Dendritic cell treated with granulocyte-macrophage colony-stimulating factor and Interleukin-4, amounts not matched to agents 40 ng/mL and 50 ng/mL, for 4 days (primary cell): Measurements from ENCODE around the gene UBQLN4.

Source experiments
- H3K27ac Mint-ChIP-seq: one replicate; pipeline ENCODE4 v1.8.0; 2022; ENCODE audit warnings: mild to moderate bottlenecking, mixed read lengths
- H3K27me3 Mint-ChIP-seq: one replicate; pipeline ENCODE4 v1.8.0; 2022; ENCODE audit warnings: mild to moderate bottlenecking, mixed read lengths
- H3K36me3 Mint-ChIP-seq: one replicate; pipeline ENCODE4 v1.8.0; 2022; ENCODE audit warnings: low read depth, mixed read lengths
- H3K4me1 Mint-ChIP-seq: one replicate; pipeline ENCODE4 v1.8.0; 2022; ENCODE audit warnings: low read depth, mixed read lengths
- H3K4me3 Mint-ChIP-seq: one replicate; pipeline ENCODE4 v1.8.0; 2022; ENCODE audit warnings: mild to moderate bottlenecking, moderate library complexity, mixed read lengths
- H3K9me3 Mint-ChIP-seq: one replicate; pipeline ENCODE4 v1.8.0; 2022; ENCODE audit warnings: mixed read lengths
- intact Hi-C: fragments of 100-400 bp; cut with micrococcal nuclease; formaldehyde crosslinking; loops from one replicate; pipeline ENCODE4 v1.15.0; 2022

UBQLN4 gene

DNA sequence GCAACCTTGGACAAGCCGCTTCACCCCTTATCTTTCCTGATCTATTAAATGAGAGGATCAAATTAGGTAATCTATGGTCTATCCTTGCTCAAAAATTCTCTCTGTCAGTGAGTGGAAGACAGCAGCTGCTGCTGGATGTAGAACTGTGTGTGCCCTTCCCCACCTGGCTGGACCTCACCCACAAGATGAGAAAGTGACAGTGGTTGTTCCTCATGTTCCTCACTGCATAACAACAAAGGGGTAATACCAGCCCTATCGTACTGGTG, 49.7 kb downstream of the UBQLN4 start:
- Mint-ChIP-seq H3K4me1 (peaks cover 14% of the 10 kb centered on the region), H3K27me3 (no peaks in the 10 kb centered on the region), H3K9me3 (no peaks in the 10 kb centered on the region), H3K4me3 (no peak overlapping the region), H3K27ac (no peak overlapping the region), H3K36me3 (peaks cover 24% of the 10 kb centered on the region)
- intact Hi-C loops: no loop called here

DNA sequence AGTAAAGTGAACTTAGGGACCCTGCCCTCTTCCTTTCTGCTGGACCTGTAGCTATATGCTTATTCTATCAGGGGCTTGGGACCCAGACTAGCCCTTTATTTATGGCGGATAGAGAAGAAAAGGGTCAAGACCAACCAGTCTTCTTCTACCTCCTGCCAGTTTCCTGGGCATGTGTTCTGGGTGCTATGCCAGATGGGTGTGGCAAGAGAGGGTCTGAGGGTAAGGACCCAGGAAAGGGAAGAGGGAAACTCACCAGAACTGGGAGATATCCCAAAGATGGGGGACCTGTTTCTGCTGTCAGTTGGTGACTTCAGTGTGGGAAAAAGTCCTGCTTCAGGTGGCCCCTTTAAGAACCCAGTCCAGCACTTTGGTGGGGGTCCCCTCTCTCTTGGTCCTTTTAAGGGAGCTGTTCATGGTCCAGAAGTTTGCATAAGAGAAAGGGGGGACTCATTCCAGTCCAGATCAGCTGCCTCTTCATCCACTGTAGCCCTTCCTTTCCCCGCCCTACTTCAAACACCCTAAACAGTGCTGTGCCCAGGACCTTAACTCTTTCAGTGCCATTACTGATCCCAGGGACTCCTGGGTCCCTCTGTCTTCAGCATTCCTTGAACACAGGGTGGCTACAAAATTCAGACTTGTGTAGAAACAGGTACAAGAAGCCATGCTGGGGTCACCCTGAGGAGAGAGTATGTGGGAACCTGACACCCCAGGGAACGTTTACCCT, 51.2 kb downstream of the UBQLN4 start:
- peaks cover 14% of the 10 kb centered on the region for H3K4me1 Mint-ChIP-seq
- intact Hi-C loops: no loop called here
- peak overlapping the region; percentile 1 for H3K27ac Mint-ChIP-seq
- peaks cover 10% of the 10 kb centered on the region for H3K36me3 Mint-ChIP-seq
- no peaks in the 10 kb centered on the region for H3K9me3 Mint-ChIP-seq
- no peak overlapping the region for H3K4me3 Mint-ChIP-seq
- H3K27me3 Mint-ChIP-seq: no peaks in the 10 kb centered on the region

DNA sequence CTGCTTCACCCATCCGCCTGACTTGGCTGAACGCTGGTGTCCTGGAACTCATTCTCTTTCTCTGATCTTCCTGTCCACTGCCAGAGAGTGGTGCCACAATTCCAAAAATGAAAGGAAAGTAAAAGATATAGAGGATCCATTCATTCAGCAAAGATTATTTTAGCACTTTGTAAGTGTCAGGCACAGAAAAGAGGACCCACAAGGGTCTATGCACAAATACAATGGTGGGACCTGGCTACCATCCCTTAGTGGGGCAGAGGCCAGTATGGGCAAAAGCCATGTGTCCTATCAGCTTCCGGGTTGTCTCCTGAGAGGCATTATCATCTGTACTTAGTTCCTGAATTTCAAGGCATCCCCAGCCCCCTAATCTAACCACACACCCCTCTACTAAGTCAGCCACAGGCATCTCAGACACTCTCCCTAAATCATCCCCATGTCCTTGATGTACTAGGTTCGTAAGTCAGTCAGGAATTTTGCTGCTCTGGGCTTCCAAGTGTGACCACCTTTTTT, 51.9 kb downstream of the UBQLN4 start:
- no peak overlapping the region for H3K4me3 Mint-ChIP-seq
- peak overlapping the region; percentile 1 for H3K27ac Mint-ChIP-seq
- no peaks in the 10 kb centered on the region for H3K27me3 Mint-ChIP-seq
- peaks cover 14% of the 10 kb centered on the region for H3K4me1 Mint-ChIP-seq
- peaks cover 4% of the 10 kb centered on the region for H3K36me3 Mint-ChIP-seq
- H3K9me3 Mint-ChIP-seq: no peaks in the 10 kb centered on the region
- intact Hi-C loops: no loop called here

DNA sequence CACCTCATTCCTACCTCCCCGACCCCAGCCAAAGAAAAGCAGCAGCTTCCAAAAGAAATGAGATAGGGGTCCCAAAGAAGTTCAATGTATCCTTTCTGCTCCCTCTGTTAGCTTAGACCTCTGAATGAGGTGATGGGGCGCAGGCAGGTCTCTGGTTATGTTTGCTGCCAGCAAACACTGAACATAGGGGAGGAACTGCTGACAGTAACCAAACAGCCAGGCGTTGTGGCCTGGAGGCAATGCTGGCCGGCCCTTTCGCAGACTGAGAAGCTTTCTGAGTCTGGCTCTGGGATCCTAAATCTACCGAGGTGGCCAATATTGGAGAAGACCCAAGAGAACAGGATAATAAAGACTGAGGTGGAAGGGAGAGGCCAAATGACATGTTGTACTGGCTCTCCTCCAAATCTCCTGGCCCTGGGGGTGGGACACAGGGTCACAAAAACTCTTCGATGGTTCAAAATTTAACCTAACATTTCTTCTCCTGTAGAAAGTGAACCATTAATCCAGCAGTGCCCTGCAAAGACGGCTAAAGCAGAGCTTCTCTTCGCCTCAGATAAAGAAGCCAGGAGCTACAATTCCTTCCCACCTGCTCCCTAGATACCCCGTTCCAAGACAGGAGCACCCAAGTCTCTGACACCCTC, 52.5 kb downstream of the UBQLN4 start:
- Mint-ChIP-seq H3K27ac (peak overlapping the region; percentile 1), H3K36me3 (no peaks in the 10 kb centered on the region), H3K27me3 (no peaks in the 10 kb centered on the region), H3K9me3 (no peaks in the 10 kb centered on the region), H3K4me1 (peaks cover 14% of the 10 kb centered on the region), H3K4me3 (no peak overlapping the region)
- intact Hi-C loops: no loop called here

DNA sequence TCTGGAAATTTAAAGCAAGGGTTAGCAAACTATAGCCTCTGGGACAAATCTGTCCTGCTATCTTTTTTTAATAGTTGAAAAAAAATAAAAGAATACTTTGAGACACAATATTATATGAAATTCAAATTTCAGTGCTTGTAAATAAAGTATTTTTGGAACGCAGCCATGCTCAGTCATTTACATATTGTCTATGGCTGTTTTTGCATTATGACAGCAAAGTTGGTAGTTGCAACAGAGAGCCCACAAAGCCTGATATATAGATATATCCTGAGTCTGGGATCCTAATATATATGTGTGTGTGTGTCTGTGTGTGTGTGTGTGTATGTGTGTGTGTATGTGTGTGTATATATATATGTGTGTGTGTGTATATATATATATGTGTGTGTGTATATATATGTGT, 53.6 kb downstream of the UBQLN4 start:
- Mint-ChIP-seq H3K36me3 (no peaks in the 10 kb centered on the region), H3K4me1 (peaks cover 14% of the 10 kb centered on the region)
- intact Hi-C loops: no loop called here

DNA sequence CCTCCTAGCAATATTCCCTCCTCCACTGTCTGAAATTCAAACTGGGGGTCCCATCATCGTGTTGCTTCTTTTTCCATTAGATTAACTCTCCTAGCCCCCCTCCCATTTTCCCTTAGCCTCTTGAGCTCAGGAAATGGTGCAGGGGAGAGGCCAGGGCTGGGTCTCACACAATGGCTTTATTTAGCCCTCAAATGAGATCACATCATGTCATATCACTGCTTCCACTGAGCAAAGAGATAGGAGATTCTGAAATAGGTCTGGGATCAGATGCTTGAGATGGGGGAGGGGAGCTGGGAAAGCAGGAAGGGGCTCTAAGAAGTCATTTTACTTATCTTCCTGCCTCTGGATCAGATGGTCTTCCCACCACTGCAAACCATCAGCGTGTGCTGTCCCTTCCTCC, 57.4 kb downstream of the UBQLN4 start:
- peaks cover 8% of the 10 kb centered on the region for H3K27me3 Mint-ChIP-seq
- no peaks in the 10 kb centered on the region for H3K9me3 Mint-ChIP-seq
- no peak overlapping the region for H3K4me3 Mint-ChIP-seq
- H3K27ac Mint-ChIP-seq: peak overlapping the region; percentile 1
- H3K4me1 Mint-ChIP-seq: peaks cover 18% of the 10 kb centered on the region
- intact Hi-C loops: no loop called here
- no peaks in the 10 kb centered on the region for H3K36me3 Mint-ChIP-seq

More for the DNA sequence above, 53.6 kb downstream of the UBQLN4 start:
- Mint-ChIP-seq H3K27ac (no peak overlapping the region), H3K9me3 (no peaks in the 10 kb centered on the region), H3K27me3 (peaks cover 5% of the 10 kb centered on the region), H3K4me3 (no peak overlapping the region)

DNA sequence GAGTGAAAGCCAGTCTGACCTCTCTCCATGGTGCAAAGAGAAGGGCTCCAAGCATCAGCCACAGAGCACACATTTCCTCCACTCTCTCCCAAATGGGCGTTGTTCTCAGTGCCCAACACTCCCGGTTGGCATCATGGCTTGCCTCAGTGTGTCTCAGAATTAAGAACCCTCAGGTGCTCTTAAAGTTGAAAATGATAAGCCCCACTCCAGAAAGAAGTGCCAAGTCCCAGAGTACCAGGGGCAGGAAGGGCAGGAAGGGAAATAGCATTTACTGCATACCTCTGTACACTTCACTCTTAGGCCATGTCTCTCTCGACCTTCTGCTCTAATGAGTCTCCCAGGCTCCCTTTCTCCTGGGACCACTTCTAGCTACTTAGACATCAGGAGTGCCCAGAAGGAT, 60.0 kb downstream of the UBQLN4 start:
- intact Hi-C loops: no loop called here
- H3K4me1 Mint-ChIP-seq: peaks cover 44% of the 10 kb centered on the region
- H3K27me3 Mint-ChIP-seq: peaks cover 8% of the 10 kb centered on the region
- H3K4me3 Mint-ChIP-seq: no peak overlapping the region
- no peaks in the 10 kb centered on the region for H3K36me3 Mint-ChIP-seq
- no peak overlapping the region for H3K27ac Mint-ChIP-seq
- no peaks in the 10 kb centered on the region for H3K9me3 Mint-ChIP-seq

DNA sequence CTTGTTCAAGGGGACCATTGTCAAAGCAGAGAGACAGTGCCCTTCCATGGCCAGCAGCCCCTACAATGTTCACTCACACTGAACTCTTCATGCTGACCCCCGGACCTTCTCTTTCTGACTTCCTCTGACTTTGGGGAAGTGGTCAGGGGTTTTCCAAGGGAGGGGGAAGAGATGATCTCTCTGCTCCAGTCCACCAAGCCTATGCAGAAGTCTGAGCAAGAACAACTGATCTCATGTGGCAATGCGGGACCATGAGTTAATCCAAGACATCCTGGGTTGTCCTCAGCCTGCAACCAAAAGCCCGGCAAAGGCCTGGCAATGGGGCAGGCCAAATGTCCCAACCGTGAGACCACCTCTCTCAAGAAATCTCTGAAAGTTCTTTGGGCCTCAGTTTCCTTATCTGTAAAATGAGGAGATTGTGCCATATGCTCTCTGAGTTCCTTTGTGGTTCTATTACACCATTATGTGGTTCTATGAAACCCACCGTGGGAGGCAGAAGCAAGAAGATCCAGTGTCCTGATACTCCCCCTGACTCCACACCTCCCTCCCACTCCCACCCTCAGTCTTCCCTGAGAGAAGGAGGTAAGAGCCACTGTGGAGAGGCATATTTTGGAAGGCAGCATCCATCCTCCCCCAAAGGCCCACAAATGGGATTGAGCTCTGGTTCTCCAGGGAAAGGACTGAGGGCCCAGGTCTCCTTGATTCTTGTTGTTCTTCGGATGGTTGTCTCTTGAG, 63.4 kb downstream of the UBQLN4 start:
- intact Hi-C loops: no loop called here
- Mint-ChIP-seq H3K4me3 (peak overlapping the region; percentile 66), H3K27ac (peak overlapping the region; percentile 84), H3K27me3 (peaks cover 5% of the 10 kb centered on the region), H3K36me3 (no peaks in the 10 kb centered on the region), H3K4me1 (peaks cover 59% of the 10 kb centered on the region), H3K9me3 (no peaks in the 10 kb centered on the region)

DNA sequence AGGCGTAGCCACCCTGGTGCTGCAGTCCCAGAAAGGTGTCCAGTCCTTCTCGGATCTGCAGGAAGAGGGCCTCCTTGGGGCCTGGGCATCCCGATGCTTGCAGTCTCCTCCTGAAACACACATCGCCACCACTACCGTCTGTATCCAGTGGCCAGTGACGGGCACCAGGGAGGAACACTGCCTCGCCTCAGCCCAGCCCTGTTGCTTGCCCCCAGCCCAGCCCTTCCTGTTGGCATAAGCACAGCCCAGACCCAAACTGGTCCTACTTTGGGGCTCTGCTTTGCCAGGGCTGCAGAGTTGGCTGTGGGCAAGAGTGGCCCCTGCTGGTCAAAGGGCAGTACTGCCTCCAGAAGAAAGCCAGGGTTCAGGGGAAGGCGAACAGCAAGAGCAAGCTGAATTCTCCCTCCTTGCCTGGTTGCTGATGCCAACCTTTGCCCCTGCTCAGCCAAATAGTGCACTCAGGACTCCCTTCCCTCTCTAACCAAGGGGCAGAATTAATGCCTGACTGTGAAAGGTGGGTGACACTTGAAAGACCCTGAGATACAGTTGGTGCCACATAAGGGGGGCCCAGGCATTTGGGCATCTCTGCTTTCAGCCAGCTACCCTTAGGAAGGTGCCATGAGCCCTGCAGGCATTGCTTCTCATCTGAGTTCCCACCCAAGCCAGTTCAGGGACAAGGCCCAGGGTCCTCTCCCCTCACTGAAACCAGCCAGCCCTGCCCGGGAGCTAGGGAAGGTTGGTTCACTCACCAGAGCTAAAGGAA, 64.2 kb downstream of the UBQLN4 start:
- Mint-ChIP-seq H3K27me3 (no peaks in the 10 kb centered on the region), H3K4me3 (peak overlapping the region; percentile 66), H3K9me3 (no peaks in the 10 kb centered on the region), H3K36me3 (no peaks in the 10 kb centered on the region), H3K4me1 (peaks cover 56% of the 10 kb centered on the region), H3K27ac (peak overlapping the region; percentile 84)
- intact Hi-C loops: loop anchor here (1.0 kb wide), 1 partner anchor 51 kb away; no protein-coding TSS in a partner anchor
